Fibroblast of skin of right quadriceps (primary cell): Measurements from ENCODE around the gene NRN1L.

Source experiments
- DNase-seq: peaks from one replicate; pipeline ENCODE4 v3.0.0-alpha.2; 2013

Gene NRN1L

GRCh38 chr16:67919622-67920221 is 35.0 kb downstream of the NRN1L start:
- DNase-seq, result no peak

GRCh38 chr16:67922221-67922620 is 37.5 kb downstream of the NRN1L start:
- DNase-seq, result no peak

- DNase-seq, result no peak
Measured at GRCh38 chr16:67922740-67923139, 38.1 kb downstream of the NRN1L start.

GRCh38 chr16:67923414-67924116 is 38.9 kb downstream of the NRN1L start:
- DNase-seq, result no peak

GRCh38 chr16:67924140-67924906 is 39.6 kb downstream of the NRN1L start:
- DNase-seq, result no peak

- no peak for DNase-seq
Measured at GRCh38 chr16:67926181-67926750, 41.6 kb downstream of the NRN1L start.

- DNase-seq, result no peak
Measured at GRCh38 chr16:67927131-67927941, 42.7 kb downstream of the NRN1L start.

- DNase-seq, result no peak
Measured at GRCh38 chr16:67928147-67928546, 43.5 kb downstream of the NRN1L start.

- DNase-seq, result peak; percentile 50
Measured at GRCh38 chr16:67928561-67929364, 44.1 kb downstream of the NRN1L start.

GRCh38 chr16:67930191-67930590 is 45.5 kb downstream of the NRN1L start:
- DNase-seq, result no peak

- no peak for DNase-seq
Measured at GRCh38 chr16:67930678-67931211, 46.1 kb downstream of the NRN1L start.

- DNase-seq, result no peak
Measured at GRCh38 chr16:67931712-67932461, 47.2 kb downstream of the NRN1L start, which contains the start of gene CTRL. TSS of gene CTRL (minus strand) at chr16:67931862. CDS start at chr16:67931852, 10 bp downstream.

GRCh38 chr16:67932462-67932840 is 47.8 kb downstream of the NRN1L start:
- DNase-seq, result no peak

- DNase-seq, result no peak
Measured at GRCh38 chr16:67933805-67934204, 49.1 kb downstream of the NRN1L start.

- DNase-seq, result no peak
Measured at GRCh38 chr16:67934306-67935100, 49.8 kb downstream of the NRN1L start.

- no peak for DNase-seq
Measured at GRCh38 chr16:67935101-67935401, 50.4 kb downstream of the NRN1L start.

- peak; percentile 89 for DNase-seq
Measured at GRCh38 chr16:67935402-67936123, 50.9 kb downstream of the NRN1L start.
